ENCODE measurements around the gene ID3.
"Not testable (repeated sequence)": the region's sequence is repeated elsewhere in the genome, so short reads cannot be mapped to it uniquely, and the experiment has no call there.

Gene ID3

DNA sequence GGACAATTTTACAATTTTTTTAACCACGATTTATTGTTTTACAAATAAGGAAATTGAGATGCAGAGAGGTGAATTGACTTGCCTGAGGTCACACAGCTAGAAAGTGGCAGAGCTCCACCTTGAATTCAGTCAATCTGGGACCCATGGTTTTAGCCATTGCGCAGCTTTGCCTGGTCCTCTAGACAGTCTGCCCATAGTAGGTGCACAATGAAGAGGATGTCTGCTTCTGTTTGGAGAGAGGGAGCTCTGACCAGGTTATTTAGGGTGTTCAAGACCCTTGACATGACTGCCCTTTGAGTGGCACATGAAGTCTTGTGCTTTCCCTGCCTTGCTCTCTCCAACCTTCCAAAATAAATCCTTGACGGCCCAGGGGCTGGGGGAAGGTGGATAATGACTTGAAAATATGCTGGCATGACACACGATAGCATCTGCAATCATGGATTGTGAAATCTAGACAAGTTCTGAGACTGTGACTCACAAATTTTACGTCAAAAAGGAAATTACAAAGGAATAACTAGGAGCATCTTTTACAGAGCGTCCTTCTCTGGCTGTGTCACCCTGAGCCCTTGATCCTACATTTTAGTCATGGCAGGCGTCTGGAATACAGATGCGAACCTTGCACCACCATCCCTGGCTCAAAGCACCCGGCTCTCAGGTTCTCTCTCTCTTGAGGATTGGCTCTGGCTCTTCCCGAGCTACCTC lies 26.2 kb upstream of the ID3 start:
- H3K4me3 ChIP-seq (ENCODE audit: low read length), result no peak overlapping the region
- TF ChIP-seq, protein P1, sequence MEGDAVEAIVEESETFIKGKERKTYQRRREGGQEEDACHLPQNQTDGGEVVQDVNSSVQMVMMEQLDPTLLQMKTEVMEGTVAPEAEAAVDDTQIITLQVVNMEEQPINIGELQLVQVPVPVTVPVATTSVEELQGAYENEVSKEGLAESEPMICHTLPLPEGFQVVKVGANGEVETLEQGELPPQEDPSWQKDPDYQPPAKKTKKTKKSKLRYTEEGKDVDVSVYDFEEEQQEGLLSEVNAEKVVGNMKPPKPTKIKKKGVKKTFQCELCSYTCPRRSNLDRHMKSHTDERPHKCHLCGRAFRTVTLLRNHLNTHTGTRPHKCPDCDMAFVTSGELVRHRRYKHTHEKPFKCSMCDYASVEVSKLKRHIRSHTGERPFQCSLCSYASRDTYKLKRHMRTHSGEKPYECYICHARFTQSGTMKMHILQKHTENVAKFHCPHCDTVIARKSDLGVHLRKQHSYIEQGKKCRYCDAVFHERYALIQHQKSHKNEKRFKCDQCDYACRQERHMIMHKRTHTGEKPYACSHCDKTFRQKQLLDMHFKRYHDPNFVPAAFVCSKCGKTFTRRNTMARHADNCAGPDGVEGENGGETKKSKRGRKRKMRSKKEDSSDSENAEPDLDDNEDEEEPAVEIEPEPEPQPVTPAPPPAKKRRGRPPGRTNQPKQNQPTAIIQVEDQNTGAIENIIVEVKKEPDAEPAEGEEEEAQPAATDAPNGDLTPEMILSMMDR (IDR thresholded peaks at IDR 0.05; ENCODE audit: insufficient read depth, low read depth, low read length, missing control alignments), result no peak
- DNase-seq (ENCODE audit: low read depth), result peak; percentile 98

DNA sequence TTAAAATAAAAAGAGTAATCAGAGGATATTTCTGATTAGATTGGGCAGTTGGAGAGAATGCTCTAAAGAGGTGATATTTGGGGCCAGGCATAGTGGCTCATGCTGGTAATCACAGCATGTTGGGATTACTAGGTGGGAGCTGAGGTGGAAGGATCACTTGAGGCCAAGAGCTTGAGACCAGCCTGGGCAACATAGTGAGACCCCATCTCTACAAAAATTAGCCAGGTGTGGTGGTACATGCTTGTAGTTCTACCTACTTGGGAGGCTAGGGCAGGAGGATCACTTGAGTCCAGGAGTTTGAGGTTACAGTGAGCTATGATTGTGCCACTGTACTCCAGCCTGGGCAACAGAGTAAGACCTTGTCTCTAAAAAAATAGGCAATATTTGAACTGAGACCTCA lies 24.4 kb upstream of the ID3 start:
- not testable (repeated sequence) for DNase-seq (ENCODE audit: low read depth); H3K4me3 ChIP-seq (ENCODE audit: low read length)

DNA sequence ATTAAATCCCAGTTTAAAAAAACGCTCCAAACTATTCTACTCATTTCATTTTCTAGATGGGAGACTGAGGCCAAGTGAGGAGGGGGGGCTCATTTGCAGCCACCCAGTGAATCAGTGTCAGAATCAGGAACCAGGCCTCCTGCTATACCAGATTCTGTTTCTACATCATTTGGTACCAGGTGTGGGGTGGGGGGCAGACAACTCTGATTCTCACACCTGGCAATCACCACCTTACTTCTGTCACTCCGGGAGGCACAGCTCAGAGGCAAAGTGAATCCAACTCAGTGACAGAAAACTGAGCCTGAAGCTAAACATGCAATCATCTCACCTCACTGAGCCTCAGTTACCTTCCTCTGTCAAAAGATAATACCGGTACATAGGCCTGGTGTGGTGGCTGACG lies 23.5 kb upstream of the ID3 start:
- TF ChIP-seq, protein P1 (IDR thresholded peaks at IDR 0.05; ENCODE audit: insufficient read depth, low read depth, low read length, missing control alignments), result no peak
- H3K4me3 ChIP-seq (ENCODE audit: low read length), result no peak overlapping the region
- DNase-seq (ENCODE audit: low read depth), result no peak

DNA sequence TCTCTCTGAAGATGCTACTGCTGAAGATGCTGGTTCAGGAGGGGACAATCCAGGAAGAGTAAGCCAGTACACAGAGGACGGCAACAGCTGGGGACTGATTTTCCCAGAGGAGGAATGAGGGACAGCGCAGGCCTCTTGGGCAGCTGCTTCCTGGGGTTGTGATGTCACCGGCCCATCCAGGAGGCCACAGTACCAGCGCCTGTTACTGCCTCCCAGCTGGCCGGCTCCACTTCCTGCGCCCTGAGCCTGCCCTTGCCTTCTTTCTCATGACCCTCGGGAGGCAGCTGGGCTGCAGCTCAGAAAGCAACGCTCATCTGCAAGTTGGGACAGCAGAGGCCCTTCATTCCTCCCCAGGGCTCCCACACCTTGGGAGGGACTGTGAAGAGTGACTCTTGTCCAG lies 21.9 kb upstream of the ID3 start:
- no peak for DNase-seq (ENCODE audit: low read depth)
- H3K4me3 ChIP-seq (ENCODE audit: low read length), result no peak overlapping the region

DNA sequence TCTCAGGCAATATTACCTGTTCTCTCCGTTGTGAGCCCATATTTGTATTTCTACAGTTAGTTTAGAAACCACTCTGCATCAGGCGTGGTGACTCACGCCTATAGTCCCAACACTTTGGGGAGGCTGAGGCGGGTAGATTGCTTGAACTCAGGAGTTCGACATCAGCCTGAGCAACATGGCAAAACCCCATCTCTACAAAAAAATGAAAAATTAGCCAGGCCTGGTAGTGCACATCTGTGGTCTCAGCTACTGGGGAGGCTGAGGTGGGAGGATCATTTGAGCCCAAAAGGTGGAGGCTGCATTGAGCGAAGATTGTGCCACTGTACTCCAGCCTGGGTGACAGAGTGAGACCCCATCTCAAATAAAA lies 19.7 kb upstream of the ID3 start:
- H3K4me3 ChIP-seq (ENCODE audit: low read length), result no peak overlapping the region

More for the DNA sequence above, 21.9 kb upstream of the ID3 start:
- TF ChIP-seq, protein P1 (IDR thresholded peaks at IDR 0.05; ENCODE audit: insufficient read depth, low read depth, low read length, missing control alignments), result no peak

DNA sequence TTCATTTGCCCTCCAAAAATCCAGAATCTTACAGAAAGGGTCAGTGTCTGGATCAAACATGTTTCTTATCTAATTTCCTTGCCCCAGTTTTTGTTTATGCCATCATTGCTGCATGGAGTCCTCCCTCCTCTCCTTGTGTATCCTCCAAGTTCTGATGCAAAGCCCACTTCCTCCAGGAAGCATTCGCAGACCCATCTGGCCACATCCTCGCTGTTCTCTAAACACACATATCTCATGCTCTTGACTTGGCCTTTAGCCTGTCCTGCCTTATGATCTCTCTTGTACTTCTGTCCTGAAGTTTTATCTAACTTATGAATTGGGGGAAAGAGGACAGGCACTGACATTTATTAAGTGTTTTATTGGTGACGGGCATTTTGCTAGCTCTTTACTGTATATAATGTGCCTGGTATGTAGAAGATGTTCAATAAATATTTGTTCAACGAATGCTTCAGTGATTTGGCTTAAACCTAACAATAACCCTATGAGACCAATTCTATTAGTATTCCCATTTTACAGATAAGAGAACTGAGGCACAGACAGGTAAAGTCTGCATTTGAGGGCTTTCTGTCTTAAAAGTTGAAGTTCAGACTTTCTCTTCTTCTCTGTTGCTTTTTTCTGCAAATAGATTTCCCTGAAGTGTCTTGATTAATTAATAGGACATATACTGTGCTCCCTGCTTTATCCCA lies 19.2 kb upstream of the ID3 start:
- H3K4me3 ChIP-seq (ENCODE audit: low read length), result no peak overlapping the region
- TF ChIP-seq, protein P1 (IDR thresholded peaks at IDR 0.05; ENCODE audit: insufficient read depth, low read depth, low read length, missing control alignments), result no peak
- DNase-seq (ENCODE audit: low read depth), result no peak

More for the DNA sequence above, 19.7 kb upstream of the ID3 start:
- no peak for DNase-seq (ENCODE audit: low read depth)
- TF ChIP-seq, protein P1 (IDR thresholded peaks at IDR 0.05; ENCODE audit: insufficient read depth, low read depth, low read length, missing control alignments), result no peak

GRCh38 chr1:23577056-23578004 lies 18.0 kb upstream of the ID3 start:
- TF ChIP-seq, protein P1 (IDR thresholded peaks at IDR 0.05; ENCODE audit: insufficient read depth, low read depth, low read length, missing control alignments), result no peak
- DNase-seq (ENCODE audit: low read depth), result peak; percentile 71
- no peak overlapping the region for H3K4me3 ChIP-seq (ENCODE audit: low read length)
